SK-MEL-5 (cell line): Measurements from ENCODE around the gene GTF3C1. TPM values are rescaled to one million over a fixed set of nuclear protein-coding genes. Genes with fewer than 3 reads are reported as not detected.

Experiments used
- DNase-seq: peaks from one replicate; pipeline ENCODE4 v3.0.0-alpha.2; 2016; ENCODE audit warnings: low read depth, low spot score
- in situ Hi-C: cut with HindIII; loops from 2 replicates; pipeline ENCODE4 v1.10.0; 2016; ENCODE audit warnings: low sequenced_read_pairs, high pct_unique_total_duplicates, low pct_unique_long_range_greater_than_20kb
- total RNA-seq: library from RNA; depleted of rRNA; stranded (reverse); fragments of >200 nt; shearing (Covaris generic); gene quantifications from 2 replicates; pipeline ENCODE4 v1.2.3, GENCODE V29; 2014

The GTF3C1 gene
- total RNA-seq, 1 experiment from 2014 or later = 33.9 TPM

DNA sequence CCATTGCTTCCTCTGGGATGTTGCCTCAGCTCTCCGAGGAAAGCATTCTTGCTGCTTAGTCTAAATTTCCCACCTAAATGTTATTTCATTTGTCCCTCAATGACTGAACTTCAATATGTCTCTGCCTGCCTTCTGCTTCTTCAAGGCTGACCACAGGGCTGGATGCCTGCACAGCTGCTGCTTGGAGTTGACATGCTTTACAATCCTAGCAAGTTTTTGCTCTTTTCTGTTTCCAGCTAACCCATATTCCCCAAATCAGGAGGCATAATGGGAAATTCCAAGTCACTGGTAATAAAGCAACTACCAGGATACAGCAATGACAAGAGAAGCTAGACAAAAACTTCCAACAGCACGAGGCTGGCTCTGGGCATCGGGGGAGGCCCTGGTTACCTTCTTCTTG is 48.9 kb downstream of the GTF3C1 start:
- in situ Hi-C loops = no loop called here
- no peak for DNase-seq

DNA sequence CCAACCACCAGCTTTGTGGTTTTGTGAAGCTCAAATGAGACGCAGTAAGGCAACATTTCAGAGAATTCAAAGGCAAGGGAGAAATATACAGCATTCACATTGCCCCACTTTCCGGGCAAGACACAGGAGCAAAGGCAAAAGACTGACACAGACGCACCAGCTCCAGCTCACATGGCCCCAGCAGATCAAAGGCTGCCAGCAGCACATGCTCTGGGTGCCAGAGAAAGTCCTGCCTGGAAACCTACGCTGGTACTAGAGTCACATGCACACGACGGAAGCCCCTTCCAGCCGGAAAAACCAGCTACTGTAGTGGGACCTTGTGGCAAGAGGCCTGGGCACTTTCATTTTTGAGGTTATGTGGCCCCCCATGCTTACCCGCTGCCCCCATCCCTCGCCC is 50.1 kb downstream of the GTF3C1 start:
- DNase-seq = no peak
- in situ Hi-C loops = no loop called here

- in situ Hi-C loops = no loop called here
These were observed 50.6 kb downstream of the GTF3C1 start for GRCh38 chr16:27498916-27499658.

GRCh38 chr16:27498031-27498825 is 51.5 kb downstream of the GTF3C1 start:
- in situ Hi-C loops = no loop called here
- DNase-seq = no peak

More at GRCh38 chr16:27498916-27499658, 50.6 kb downstream of the GTF3C1 start:
- no peak for DNase-seq

GRCh38 chr16:27495191-27495590 is 54.5 kb downstream of the GTF3C1 start:
- in situ Hi-C loops = no loop called here
- no peak for DNase-seq

DNA sequence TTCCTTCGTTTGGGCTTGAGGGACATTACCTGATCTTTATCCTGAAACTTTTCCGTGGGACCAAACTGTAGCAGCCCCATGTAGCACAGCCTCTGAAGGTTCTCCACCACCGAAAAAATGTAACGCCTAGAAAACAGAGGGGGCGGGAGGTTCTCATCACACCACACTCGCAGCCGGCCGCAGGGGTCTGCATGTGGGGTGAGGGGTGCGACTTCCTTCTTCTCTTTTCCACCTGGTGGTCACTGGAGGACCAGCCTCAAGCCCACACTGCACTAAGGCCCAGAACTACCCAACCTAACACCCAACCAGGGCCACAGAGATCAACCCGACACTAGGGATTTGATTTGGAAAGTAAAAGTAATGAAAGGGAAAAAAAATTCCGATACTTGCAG is 57.1 kb downstream of the GTF3C1 start:
- DNase-seq = no peak
- in situ Hi-C loops = no loop called here

GRCh38 chr16:27491894-27492587 is 57.7 kb downstream of the GTF3C1 start:
- in situ Hi-C loops = no loop called here

GRCh38 chr16:27489906-27490305 is 59.8 kb downstream of the GTF3C1 start:
- in situ Hi-C loops = no loop called here

More at GRCh38 chr16:27491894-27492587, 57.7 kb downstream of the GTF3C1 start:
- DNase-seq = no peak

GRCh38 chr16:27489421-27489820 is 60.3 kb downstream of the GTF3C1 start:
- DNase-seq = no peak
- in situ Hi-C loops = no loop called here

More at GRCh38 chr16:27489906-27490305, 59.8 kb downstream of the GTF3C1 start:
- DNase-seq = no peak

- no peak for DNase-seq
- in situ Hi-C loops = no loop called here
These were observed 63.0 kb downstream of the GTF3C1 start for GRCh38 chr16:27486760-27487159.

- in situ Hi-C loops = no loop called here
- DNase-seq = no peak
These were observed 63.4 kb downstream of the GTF3C1 start for GRCh38 chr16:27486344-27486743.

DNA sequence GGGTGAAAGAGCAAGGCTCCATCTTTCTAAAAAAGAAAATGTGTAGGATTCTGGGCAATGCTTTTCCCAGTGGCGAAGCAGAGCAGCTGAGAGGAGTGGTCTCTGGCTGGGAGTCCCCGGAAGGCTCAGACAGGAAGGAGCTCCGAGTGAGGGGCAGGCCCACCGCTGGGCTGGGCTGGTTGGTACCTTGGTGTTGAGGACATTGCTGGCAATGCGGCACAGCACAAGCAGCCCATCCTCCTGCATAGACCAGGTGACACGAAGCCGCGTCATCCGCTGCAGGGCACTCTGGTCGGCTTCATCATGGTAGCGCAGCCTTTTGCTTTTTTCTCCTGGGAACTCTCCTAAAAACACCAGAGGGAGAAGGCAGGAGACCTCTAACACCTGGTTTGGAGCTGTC is 63.9 kb downstream of the GTF3C1 start:
- no peak for DNase-seq
- in situ Hi-C loops = no loop called here

- in situ Hi-C loops = no loop called here
- no peak for DNase-seq
These were observed 64.6 kb downstream of the GTF3C1 start for GRCh38 chr16:27485126-27485525.

DNA sequence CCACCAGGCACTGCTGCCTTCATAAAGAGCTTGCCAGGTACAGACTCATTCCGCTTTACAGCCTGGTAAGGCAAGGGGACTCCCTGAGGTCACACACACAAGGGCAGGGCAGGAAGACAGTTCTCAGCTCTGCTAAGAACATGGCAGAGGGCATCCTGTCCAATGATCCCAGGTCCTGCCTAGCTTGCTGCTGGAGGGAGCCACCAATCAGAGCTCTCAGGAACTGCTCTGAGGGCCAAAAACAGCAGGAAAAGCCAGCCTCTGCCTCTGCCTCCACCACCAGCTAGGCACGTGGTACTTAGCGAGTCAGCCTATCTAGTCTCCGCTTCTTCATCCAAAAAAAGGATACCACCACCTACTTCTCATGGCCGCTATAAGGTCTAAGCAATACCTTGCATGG is 66.1 kb downstream of the GTF3C1 start:
- in situ Hi-C loops = no loop called here
- no peak for DNase-seq

DNA sequence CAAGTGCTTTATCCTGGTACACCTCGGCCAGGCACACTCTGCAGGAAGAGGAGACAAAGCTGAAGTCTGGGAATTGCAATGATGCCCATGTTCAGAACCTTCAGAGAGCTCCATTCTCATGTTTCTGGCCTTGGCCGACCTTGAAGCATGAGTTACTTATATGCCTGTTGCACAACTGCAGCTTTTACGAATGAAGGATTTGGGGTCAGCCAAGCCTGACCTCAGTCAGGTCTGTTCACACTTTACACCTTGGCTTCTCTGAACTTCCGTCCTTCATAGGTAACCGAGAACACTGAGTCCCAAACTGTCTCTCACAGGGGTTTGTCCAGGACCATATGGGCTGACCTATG is 66.7 kb downstream of the GTF3C1 start:
- in situ Hi-C loops = no loop called here
- DNase-seq = no peak

DNA sequence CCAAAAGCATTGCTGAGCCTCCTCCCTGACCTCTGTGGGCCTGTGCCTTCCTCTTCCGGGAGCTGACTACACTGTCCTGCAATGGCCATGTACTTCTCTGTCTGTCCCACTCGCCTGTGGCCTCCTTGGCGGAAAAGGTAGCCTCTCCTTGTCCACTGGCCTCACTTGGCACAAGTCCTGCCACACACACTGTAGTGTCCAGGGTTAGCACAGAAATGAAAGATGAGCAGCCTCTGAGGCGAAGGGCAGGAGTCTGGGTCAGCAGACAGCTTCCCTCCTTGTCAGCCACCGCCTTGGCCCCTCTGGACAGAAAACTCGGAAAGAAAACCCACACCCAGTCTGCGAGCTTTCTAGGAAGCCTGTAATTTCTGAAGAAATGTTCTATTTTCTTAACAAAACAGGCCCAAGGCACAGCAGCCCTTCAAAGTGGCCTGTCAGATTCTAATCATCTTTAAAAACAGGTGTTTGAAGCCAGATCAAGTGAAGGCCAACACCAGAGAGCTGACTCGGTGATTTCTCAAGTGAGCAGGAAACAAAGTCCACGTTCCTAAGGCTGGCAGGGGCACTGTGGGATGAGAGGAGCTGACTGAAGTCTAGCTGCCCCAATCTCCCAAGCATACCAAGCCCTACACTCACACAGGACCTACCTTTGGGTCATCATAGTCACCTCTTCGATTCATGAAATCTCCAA is 67.2 kb downstream of the GTF3C1 start:
- in situ Hi-C loops = no loop called here

DNA sequence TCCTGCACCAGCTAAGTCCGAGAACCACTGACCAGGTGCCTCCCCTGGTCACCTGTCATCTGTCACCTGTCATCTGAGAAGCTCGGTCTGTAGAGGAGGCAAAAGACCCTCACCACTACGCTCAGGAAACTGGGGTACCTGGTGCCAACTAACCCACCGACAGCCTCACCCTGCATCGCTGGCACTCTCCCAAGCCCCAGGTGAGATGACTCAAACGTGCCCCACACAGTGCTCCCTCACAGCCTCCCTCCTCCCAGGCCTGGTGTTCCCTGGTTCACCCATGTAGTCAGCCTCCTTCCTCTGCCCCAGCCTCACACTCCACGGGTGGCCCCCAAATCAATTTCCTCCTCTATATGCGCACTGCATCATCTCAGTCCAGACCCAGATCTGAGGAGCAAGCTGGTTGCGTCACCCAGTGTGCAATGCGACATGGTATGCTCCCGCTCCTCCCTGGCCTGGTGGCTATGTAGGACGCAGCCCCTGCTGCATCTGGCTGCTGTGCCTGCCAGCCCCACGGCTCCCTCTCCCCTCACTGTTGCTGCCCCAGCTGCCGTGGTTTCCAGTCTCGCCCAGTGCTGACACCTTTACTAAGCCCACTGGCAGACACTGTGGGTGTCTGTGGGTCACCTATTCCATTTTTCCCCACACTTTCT is 68.3 kb downstream of the GTF3C1 start:
- in situ Hi-C loops = no loop called here
- DNase-seq = no peak

More for the DNA sequence above, 67.2 kb downstream of the GTF3C1 start:
- no peak for DNase-seq
